AG04450 (cell line): ENCODE results near the gene IGFBP2. TPM values are rescaled to one million over a fixed set of nuclear protein-coding genes. Genes with fewer than 3 reads are reported as not detected.

ENCODE experiments used
- CTCF ChIA-PET: fragments of 300-600, 350-600 bp; formaldehyde crosslinking; extraction: SDS; loops from one replicate; lab custom pipeline; 2022; ENCODE audit warnings: antibody characterized with exemption, inconsistent platforms; lab: Charles Lee
- POLR2A ChIA-PET: fragments of 350-600 bp; formaldehyde crosslinking; extraction: SDS; loops from one replicate; lab custom pipeline; 2021; ENCODE audit warnings: antibody characterized with exemption, inconsistent platforms; lab: Yijun Ruan, JAX
- DNase-seq: peaks from one replicate; pipeline ENCODE4 v3.0.0-alpha.2; 2011; ENCODE audit warnings: low read depth, low spot score
- H3K27ac ChIP-seq: one replicate; pipeline ENCODE4 v1.5.1; 2012; ENCODE audit warnings: low read depth, low read length, control low read depth
- H3K27me3 ChIP-seq: one replicate; pipeline ENCODE4 v1.6.0; 2012; ENCODE audit warnings: low read length; ENCODE audit not compliant: control insufficient read depth, insufficient read depth
- H3K4me3 ChIP-seq: 2 replicates; pipeline ENCODE4 v1.5.1; 2011; ENCODE audit warnings: mild to moderate bottlenecking, low read depth, low read length, control low read depth
- H3K9me3 ChIP-seq: 2 replicates; pipeline ENCODE4 v1.5.1; 2012; ENCODE audit warnings: low read length; ENCODE audit not compliant: control insufficient read depth, insufficient read depth
- polyA plus RNA-seq: library from polyadenylated mRNA; depleted of rRNA; stranded (reverse); fragments of >200 nt; gene quantifications from 2 replicates; pipeline ENCODE4 v1.2.3, GENCODE V29; 2011
- TF ChIP-seq, protein P1 (sequence below): IDR thresholded peaks from 2 replicates; pipeline ENCODE4 v1.5.1; 2011; ENCODE audit warnings: low read depth, low read length, control low read depth, inconsistent platforms

IGFBP2 gene
- polyA plus RNA-seq, 1 experiment = 25.2 TPM

GRCh38 chr2:216651351-216651881 is 18.2 kb downstream of the IGFBP2 start:
- TF ChIP-seq, protein P1, sequence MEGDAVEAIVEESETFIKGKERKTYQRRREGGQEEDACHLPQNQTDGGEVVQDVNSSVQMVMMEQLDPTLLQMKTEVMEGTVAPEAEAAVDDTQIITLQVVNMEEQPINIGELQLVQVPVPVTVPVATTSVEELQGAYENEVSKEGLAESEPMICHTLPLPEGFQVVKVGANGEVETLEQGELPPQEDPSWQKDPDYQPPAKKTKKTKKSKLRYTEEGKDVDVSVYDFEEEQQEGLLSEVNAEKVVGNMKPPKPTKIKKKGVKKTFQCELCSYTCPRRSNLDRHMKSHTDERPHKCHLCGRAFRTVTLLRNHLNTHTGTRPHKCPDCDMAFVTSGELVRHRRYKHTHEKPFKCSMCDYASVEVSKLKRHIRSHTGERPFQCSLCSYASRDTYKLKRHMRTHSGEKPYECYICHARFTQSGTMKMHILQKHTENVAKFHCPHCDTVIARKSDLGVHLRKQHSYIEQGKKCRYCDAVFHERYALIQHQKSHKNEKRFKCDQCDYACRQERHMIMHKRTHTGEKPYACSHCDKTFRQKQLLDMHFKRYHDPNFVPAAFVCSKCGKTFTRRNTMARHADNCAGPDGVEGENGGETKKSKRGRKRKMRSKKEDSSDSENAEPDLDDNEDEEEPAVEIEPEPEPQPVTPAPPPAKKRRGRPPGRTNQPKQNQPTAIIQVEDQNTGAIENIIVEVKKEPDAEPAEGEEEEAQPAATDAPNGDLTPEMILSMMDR = no peak

DNA sequence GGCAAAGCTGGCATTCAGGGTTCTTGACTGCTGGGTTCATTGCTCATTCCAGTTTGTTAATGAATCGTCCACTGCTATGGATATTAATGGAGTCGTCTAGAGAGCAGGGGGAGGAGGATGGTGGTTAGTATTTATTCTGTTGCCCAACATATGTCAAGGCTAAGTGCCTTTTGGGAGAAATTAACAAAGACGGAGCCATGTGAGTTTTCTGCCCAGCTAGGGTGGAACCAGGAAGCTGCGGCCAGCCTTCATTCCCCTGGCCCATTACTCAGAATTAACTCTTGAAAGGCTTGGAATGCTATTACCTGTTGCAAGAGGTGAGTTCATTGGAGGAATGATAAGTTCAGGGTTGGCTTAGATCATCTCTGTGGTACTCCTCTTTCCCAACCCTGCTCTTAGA is 19.3 kb downstream of the IGFBP2 start:
- ChIA-PET CTCF (interaction anchor here (1.1 to 19.8 kb wide), 5 partner anchors 9 to 133 kb away, joined by 4 to 594 read pairs (median 7); no protein-coding TSS in a partner anchor), POLR2A (interaction anchor here (1.1 to 1.3 kb wide), 3 partner anchors 10 to 154 kb away, joined by 3 to 4 read pairs (median 3); partner anchors contain the start of gene RPL37A)
- H3K9me3 ChIP-seq = no peaks in the 10 kb centered on the region
- H3K4me3 ChIP-seq = no peak overlapping the region
- peaks cover 2% of the 10 kb centered on the region for H3K27me3 ChIP-seq
- TF ChIP-seq, protein P1 = no peak
- no peak for DNase-seq
- no peak overlapping the region for H3K27ac ChIP-seq

More at GRCh38 chr2:216651351-216651881, 18.2 kb downstream of the IGFBP2 start:
- Histone ChIP-seq H3K27me3 (peaks cover 2% of the 10 kb centered on the region), H3K27ac (peak overlapping the region; percentile 81), H3K4me3 (no peak overlapping the region), H3K9me3 (no peaks in the 10 kb centered on the region)
- ChIA-PET CTCF (interaction anchor here (0.8 to 19.8 kb wide), 3 partner anchors 16 to 132 kb away, joined by 4 to 594 read pairs (median 7); no protein-coding TSS in a partner anchor), POLR2A (interaction anchor here (0.6 to 1.3 kb wide), 5 partner anchors 10 to 153 kb away, joined by 3 to 4 read pairs (median 3); partner anchors contain the start of gene RPL37A)
- peak; percentile 53 for DNase-seq

GRCh38 chr2:216653093-216653799 is 20.0 kb downstream of the IGFBP2 start:
- Histone ChIP-seq H3K27ac (peak overlapping the region; percentile 43), H3K4me3 (no peak overlapping the region), H3K27me3 (peaks cover 2% of the 10 kb centered on the region), H3K9me3 (no peaks in the 10 kb centered on the region)
- CTCF ChIA-PET = interaction anchor here (1.1 to 19.8 kb wide), 4 partner anchors 9 to 133 kb away, joined by 4 to 594 read pairs (median 6); no protein-coding TSS in a partner anchor
- DNase-seq = no peak
- POLR2A ChIA-PET = no interaction called here
- TF ChIP-seq, protein P1 = no peak

DNA sequence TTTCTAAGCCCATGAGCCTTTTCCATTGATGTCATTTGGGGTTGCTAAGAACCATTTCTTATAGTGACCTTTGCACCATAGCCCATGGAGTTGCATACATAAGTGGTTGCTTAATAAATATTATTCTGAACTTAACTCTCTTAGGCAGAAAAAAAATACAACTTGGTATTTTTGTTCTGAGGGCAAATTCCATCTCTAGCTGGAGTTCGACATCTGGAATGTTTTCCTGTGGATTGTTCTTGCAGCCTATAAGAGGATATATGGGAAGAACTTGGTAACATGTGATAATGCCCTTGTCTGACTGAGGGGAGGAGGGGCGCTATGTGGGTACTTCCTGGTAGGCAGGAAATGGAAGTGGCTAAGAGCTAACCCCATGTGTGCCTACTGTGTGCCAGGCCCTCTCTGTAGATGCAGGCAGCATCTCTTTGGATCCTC is 20.7 kb downstream of the IGFBP2 start:
- Histone ChIP-seq H3K27me3 (peaks cover 2% of the 10 kb centered on the region), H3K4me3 (no peak overlapping the region), H3K27ac (peak overlapping the region; percentile 43), H3K9me3 (no peaks in the 10 kb centered on the region)
- POLR2A ChIA-PET = no interaction called here
- TF ChIP-seq, protein P1 = no peak
- DNase-seq = no peak
- CTCF ChIA-PET = interaction anchor here (0.9 to 19.8 kb wide), 5 partner anchors 8 to 1102 kb away, joined by 3 to 594 read pairs (median 4); no protein-coding TSS in a partner anchor
